Common myeloid progenitor, CD34-positive (primary cell): Measurements from ENCODE around the gene FBXL14.

Experiments
- CTCF ChIA-PET: fragments of 350-600 bp; sonication (Branson Sonifier 250); formaldehyde crosslinking; loops from one replicate; lab custom pipeline; 2021; ENCODE audit warnings: antibody characterized with exemption; lab: Charles Lee
- POLR2A ChIA-PET: fragments of 350-600 bp; sonication (Branson Sonifier 250); formaldehyde crosslinking; loops from one replicate; lab custom pipeline; 2021; ENCODE audit warnings: antibody characterized with exemption; lab: Charles Lee
- DNase-seq, 3 donors: peaks; one replicate each; pipeline versions ENCODE4 v3.0.0 to v3.0.0-alpha.2; 2013
- H3K27ac ChIP-seq, 2 experiments: 1 replicate in 1 of 2; 2 replicates in 1 of 2; pipeline ENCODE4 v1.7.0; 2013; ENCODE audit warnings: inconsistent platforms in 2 of 2, low read length in 2 of 2, mild to moderate bottlenecking in 2 of 2, low read depth in 1 of 2, moderate library complexity in 1 of 2; ENCODE audit not compliant: severe bottlenecking in 2 of 2, insufficient read depth in 1 of 2, poor library complexity in 1 of 2
- H3K27me3 ChIP-seq, 5 experiments: replicated peaks in 2 of 5; 1 replicate in 3 of 5; 2 replicates in 2 of 5; pipeline versions ENCODE4 v1.6.1 to v1.7.0; 2013; ENCODE audit warnings: low read length in 4 of 5, mild to moderate bottlenecking in 2 of 5, moderate library complexity in 2 of 5, inconsistent platforms in 1 of 5; ENCODE audit not compliant: insufficient read depth in 5 of 5, control insufficient read depth in 4 of 5
- H3K36me3 ChIP-seq, 4 experiments: 1 replicate in 2 of 4; 2 replicates in 2 of 4; pipeline versions ENCODE4 v1.6.1 to v1.7.0; 2013; ENCODE audit warnings: low read length in 3 of 4, control low read depth in 1 of 4, mild to moderate bottlenecking in 1 of 4; ENCODE audit not compliant: control insufficient read depth in 4 of 4, insufficient read depth in 4 of 4
- H3K4me1 ChIP-seq, 4 experiments: 1 replicate in 3 of 4; 2 replicates in 1 of 4; pipeline versions ENCODE4 v1.6.1 to v1.7.1; 2013; ENCODE audit warnings: low read length in 3 of 4, mild to moderate bottlenecking in 3 of 4, control low read depth in 1 of 4, inconsistent platforms in 1 of 4, moderate library complexity in 1 of 4; ENCODE audit not compliant: control insufficient read depth in 4 of 4, insufficient read depth in 4 of 4; ENCODE audit errors: control extremely low read depth in 1 of 4
- H3K4me3 ChIP-seq, 7 experiments: 1 replicate in 4 of 7; 2 replicates in 3 of 7; pipeline versions ENCODE4 v1.5.1 to v1.7.0; 2013; ENCODE audit warnings: mild to moderate bottlenecking in 7 of 7, low read length in 6 of 7, moderate library complexity in 6 of 7, inconsistent platforms in 2 of 7, low read depth in 2 of 7, control low read depth in 1 of 7; ENCODE audit not compliant: insufficient read depth in 4 of 7, control insufficient read depth in 1 of 7; ENCODE audit errors: extremely low read depth in 1 of 7
- H3K9me3 ChIP-seq, 5 experiments: 1 replicate in 4 of 5; 2 replicates in 1 of 5; pipeline versions ENCODE4 v1.6.1 to v1.7.1; 2013; ENCODE audit warnings: low read length in 4 of 5, mild to moderate bottlenecking in 2 of 5, inconsistent platforms in 1 of 5, low read depth in 1 of 5, moderate library complexity in 1 of 5; ENCODE audit not compliant: control insufficient read depth in 4 of 5, insufficient read depth in 2 of 5; ENCODE audit errors: control extremely low read depth in 1 of 5
- WGBS: methylation state at CpG from one replicate; pipeline ENCODE4 v1.1.5; 2013; ENCODE audit not compliant: insufficient coverage; 5-methylcytosine and 5-hydroxymethylcytosine counted together

The FBXL14 gene

DNA sequence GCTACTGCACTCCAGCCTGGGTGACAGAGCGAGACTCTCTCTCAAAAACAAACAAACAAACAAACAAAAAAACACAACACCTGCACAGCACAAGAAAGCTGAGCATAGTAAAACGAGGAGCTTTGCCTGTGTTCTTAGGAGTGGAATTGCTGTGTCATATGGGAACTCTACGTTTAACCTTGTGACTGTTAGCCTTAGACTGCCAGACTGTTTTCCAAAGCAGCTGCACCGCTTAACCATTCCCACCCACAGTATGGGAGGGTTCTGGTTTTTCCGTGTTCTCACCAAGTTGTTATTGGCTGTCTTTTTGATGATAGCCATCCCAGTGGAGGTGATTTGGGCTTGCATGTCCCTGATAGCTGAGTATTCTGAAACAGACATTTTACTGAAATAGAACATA is 43.8 kb upstream of the FBXL14 start:
- no peak overlapping the region for H3K4me3 ChIP-seq
- no peaks in the 10 kb centered on the region for H3K9me3 ChIP-seq
- ChIA-PET POLR2A (no interaction called here), CTCF (interaction anchor here (0.6 to 2.0 kb wide), 6 partner anchors 10 to 302 kb away, joined by 3 to 5 read pairs (median 4); no protein-coding TSS in a partner anchor)
- peak in 1 of 3 donors; percentile 33 for DNase-seq
- WGBS, result no CpG with 5 or more reads among the region's 5 CpGs
- no peaks in the 10 kb centered on the region for H3K36me3 ChIP-seq
- H3K27me3 ChIP-seq, result peaks cover 0 to 7% (median 5%) of the 10 kb centered on the region in 5 experiments
- H3K27ac ChIP-seq, result no peak overlapping the region
- peaks cover 0 to 6% (median 3%) of the 10 kb centered on the region in 4 experiments for H3K4me1 ChIP-seq

DNA sequence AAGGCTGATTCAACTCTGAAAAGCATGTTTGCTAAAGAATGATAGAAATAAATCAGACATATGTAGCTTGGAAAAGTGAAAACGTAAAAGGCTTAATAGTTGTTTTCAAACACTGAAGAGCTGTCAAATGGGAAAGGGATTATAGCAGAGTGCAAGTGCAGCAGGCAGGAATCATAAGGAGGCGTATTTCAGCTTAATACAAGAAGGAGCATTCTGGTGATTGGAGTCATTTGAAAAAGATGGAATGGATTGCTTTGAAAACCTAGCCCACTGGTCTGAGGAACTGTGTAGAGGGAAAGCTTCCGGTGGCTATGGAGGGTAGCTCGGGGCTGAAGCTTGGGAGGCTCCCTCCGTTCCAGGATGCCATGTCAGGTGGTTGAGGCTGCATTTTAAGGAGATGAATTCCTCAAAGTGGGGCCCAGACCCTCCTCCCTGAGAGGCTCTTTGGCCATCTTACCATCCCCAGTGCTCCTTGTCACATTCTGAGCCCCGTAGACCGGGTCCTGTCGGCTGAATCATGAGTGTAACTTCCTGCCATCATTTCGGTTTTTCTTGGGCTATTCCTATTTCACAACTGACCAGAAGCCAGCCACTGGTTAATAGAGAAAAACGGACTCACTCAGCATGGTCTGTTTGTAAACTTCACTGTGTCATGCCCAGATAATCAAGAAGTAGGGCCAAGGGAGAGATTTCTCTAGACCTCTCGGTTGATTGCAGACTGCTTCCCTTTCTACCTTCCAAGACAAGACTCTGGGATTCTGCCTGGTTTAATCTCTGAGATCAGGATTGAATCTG is 41.1 kb upstream of the FBXL14 start:
- CTCF ChIA-PET, result interaction anchor here (0.7 to 10.0 kb wide), 21 partner anchors 12 to 518 kb away, joined by 3 to 160 read pairs (median 5); no protein-coding TSS in a partner anchor
- H3K4me1 ChIP-seq, result peaks cover 2 to 16% (median 10%) of the 10 kb centered on the region in 4 experiments
- H3K27ac ChIP-seq, result no peak overlapping the region
- H3K36me3 ChIP-seq, result no peaks in the 10 kb centered on the region
- POLR2A ChIA-PET, result interaction anchor here (0.6 kb wide), 1 partner anchor 796 kb away, joined by 3 read pairs; no protein-coding TSS in a partner anchor
- WGBS, result 86% methylated on average over 8 of the region's 11 CpGs
- no peak for DNase-seq
- H3K4me3 ChIP-seq, result no peak overlapping the region
- no peaks in the 10 kb centered on the region for H3K9me3 ChIP-seq
- H3K27me3 ChIP-seq, result peaks cover 2 to 33% (median 24%) of the 10 kb centered on the region in 5 experiments

DNA sequence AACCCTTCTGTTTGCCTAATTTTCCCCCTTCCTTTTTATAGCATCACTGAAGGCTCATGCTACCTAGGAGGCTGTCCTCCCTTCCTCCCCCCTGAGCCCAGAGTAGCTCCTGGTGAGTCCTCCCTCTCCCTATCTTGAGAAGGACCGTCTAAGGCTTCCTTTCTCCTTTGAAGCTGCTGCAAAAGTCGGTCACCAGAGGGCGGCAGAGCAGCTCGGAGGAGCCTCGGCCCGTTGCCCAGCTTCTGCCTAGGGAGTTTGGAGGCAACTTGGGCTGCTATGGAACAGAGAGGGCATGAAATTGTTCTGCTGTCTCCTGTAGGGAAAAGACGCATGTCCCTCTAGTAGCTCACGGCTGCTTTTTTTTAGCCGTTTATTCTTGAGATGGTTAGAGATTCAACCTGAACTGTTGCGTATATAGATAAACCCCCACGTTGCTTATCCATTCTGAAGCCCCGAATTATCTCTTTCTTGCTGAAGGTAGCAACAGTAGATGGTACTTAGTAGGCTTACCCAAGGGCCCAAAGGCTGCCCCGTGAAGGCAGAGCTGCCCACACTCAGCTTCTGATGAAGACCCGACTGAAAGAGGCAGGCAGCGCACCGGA is 40.3 kb upstream of the FBXL14 start:
- H3K4me1 ChIP-seq, result peaks cover 2 to 24% (median 18%) of the 10 kb centered on the region in 4 experiments
- DNase-seq, result peak; percentile 64 to 76 (median 66)

DNA sequence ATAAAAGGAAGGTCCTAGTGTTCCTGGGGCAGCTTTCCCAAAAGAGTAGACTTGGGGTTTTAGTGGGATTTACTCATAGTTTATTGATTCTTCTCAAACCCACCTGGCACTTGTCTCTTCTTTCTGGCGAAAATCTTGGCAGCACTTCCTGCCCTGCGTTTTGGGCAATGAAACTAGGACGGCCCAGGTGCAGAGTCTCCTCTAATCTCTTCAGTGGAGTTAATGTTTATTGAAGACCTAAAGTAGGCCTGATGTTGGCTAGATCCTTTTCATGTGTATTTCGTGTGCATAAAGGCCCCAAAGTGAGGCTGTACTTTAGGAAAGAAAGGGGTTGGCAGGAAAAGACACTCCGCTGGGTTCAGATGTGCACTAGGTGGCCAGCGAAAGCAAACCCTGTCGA is 39.8 kb upstream of the FBXL14 start:
- Histone ChIP-seq H3K36me3 (no peaks in the 10 kb centered on the region), H3K4me1 (peaks cover 2 to 29% (median 22%) of the 10 kb centered on the region in 4 experiments), H3K4me3 (no peak overlapping the region), H3K27ac (no peak overlapping the region), H3K9me3 (no peaks in the 10 kb centered on the region), H3K27me3 (peaks cover 2 to 46% (median 27%) of the 10 kb centered on the region in 5 experiments)
- ChIA-PET CTCF (interaction anchor here (0.6 to 10.0 kb wide), 19 partner anchors 11 to 516 kb away, joined by 3 to 160 read pairs (median 5); no protein-coding TSS in a partner anchor), POLR2A (no interaction called here)
- WGBS, result 39% methylated on average over 4 of the region's 7 CpGs
- DNase-seq, result no peak

More for the DNA sequence above, 40.3 kb upstream of the FBXL14 start:
- Histone ChIP-seq H3K4me3 (no peak overlapping the region), H3K9me3 (no peaks in the 10 kb centered on the region), H3K36me3 (no peaks in the 10 kb centered on the region), H3K27ac (no peak overlapping the region), H3K27me3 (peaks cover 2 to 41% (median 26%) of the 10 kb centered on the region in 5 experiments)
- ChIA-PET POLR2A (interaction anchor here (0.7 kb wide), 1 partner anchor 50 kb away, joined by 3 read pairs; no protein-coding TSS in a partner anchor), CTCF (interaction anchor here (0.6 to 10.0 kb wide), 24 partner anchors 12 to 517 kb away, joined by 3 to 160 read pairs (median 4); no protein-coding TSS in a partner anchor)
- WGBS, result 64% methylated on average over 13 of the region's 16 CpGs

DNA sequence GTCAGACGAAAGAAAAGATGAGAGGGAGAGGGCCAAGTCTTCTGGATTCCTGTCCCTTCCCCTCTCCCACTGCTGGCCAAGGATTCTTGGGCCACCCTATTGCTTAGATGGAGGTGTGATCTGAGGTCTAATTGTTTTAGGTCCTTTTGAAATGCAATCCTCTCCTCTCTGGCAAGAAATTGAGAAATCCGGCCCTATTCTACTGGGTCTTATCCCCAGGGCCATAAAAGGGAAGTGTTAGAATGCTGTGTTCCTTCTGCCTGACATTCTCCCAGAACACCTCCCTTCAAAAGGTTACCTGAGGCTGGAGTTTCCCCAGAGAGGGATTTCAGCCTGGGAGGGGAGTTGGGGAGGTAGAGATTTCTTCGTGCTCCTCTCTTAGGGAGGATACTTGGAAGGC is 39.1 kb upstream of the FBXL14 start:
- ChIA-PET CTCF (interaction anchor here (1.2 to 10.0 kb wide), 7 partner anchors 17 to 515 kb away, joined by 3 to 160 read pairs (median 5); no protein-coding TSS in a partner anchor), POLR2A (no interaction called here)
- DNase-seq, result no peak
- Histone ChIP-seq H3K4me3 (no peak overlapping the region), H3K36me3 (no peaks in the 10 kb centered on the region), H3K4me1 (peaks cover 2 to 28% (median 22%) of the 10 kb centered on the region in 4 experiments), H3K27me3 (peaks cover 2 to 53% (median 29%) of the 10 kb centered on the region in 5 experiments), H3K27ac (no peak overlapping the region), H3K9me3 (no peaks in the 10 kb centered on the region)
- no CpG with 5 or more reads among the region's 3 CpGs for WGBS

DNA sequence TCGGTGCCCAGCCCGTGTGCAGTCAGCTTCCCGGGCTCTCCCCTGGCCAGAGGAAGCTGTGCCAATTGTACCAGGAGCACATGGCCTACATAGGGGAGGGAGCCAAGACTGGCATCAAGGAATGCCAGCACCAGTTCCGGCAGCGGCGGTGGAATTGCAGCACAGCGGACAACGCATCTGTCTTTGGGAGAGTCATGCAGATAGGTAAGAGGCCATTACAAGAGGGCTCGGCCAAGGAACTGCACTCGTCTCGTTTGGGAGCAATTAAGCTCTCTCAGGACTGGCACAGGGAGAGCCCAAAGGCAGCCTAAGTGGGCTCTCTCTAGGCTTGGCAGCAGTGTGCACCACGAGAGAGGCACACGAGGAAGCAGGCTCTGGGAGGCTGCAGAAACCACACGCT is 38.3 kb upstream of the FBXL14 start:
- Histone ChIP-seq H3K36me3 (no peaks in the 10 kb centered on the region), H3K4me3 (no peak overlapping the region), H3K9me3 (no peaks in the 10 kb centered on the region), H3K27ac (no peak overlapping the region), H3K27me3 (peaks cover 2 to 56% (median 30%) of the 10 kb centered on the region in 5 experiments), H3K4me1 (peaks cover 2 to 22% (median 20%) of the 10 kb centered on the region in 4 experiments)
- POLR2A ChIA-PET, result no interaction called here
- CTCF ChIA-PET, result interaction anchor here (1.5 to 10.0 kb wide), 5 partner anchors 18 to 514 kb away, joined by 3 to 160 read pairs (median 21); no protein-coding TSS in a partner anchor
- WGBS, result 87% methylated on average over 9 of the region's 14 CpGs
- DNase-seq, result no peak
